ENCODE results near the gene GRB2.
"Not testable (repeated sequence)": the region's sequence is repeated elsewhere in the genome, so short reads cannot be mapped to it uniquely, and the experiment has no call there.

GRB2 gene

DNA sequence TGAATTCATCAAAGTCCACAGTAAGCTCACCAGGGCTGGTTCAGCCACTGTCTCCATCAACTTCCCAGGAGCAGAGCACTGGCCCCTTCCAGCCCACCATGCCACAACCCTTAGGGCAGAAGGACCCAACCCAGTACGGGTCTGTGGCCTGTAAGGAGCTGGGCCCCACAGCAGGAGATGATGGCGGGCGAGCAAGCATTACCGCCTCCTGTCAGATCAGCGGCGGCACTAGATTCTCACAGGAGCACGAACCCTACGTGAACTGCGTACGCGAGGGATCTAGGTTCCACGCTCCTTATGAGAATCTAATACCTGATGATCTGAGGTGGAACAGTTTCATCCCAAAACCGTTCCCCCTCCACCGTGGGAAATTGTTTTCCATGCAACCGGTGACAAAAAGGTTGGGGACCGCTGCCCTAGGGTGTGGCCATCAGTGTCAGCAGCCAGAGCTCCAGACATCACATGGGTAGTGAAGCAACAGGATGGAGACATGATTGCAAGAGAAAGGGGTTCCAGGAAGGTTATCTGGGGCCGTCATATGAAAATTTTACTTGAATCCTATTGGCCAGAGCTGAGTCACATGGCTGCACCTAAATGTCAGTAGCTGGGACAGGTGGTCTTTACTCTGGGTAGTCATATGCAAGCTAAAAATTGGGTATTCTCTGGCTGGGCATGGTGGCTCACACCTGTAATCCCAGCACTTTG lies 103.8 kb downstream of the GRB2 start:
- H3K4me3 ChIP-seq: no peak overlapping the region
- H3K27ac ChIP-seq: no peak overlapping the region

DNA sequence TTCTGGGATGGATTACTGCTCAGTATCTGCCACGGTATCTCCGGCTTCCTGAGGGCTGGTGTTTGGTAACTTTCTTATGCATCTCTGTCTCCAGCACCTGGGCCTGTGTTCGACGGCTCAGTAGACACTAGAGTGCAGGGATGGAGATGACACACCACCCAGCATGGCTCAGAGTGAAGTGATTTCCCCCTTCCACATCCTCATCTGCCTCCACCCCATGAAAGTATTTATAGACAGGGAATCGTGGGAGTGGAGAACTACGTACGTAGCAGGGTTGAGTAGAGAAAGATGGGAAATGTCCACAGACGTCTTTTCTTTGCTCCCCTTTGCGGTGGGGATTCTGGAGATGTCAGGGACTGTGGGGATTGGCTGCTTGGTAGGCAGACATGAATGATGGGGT lies 104.4 kb downstream of the GRB2 start:
- H3K4me3 ChIP-seq: no peak overlapping the region
- peak overlapping the region in 1 of 21 experiments; percentile 23 for H3K27ac ChIP-seq

DNA sequence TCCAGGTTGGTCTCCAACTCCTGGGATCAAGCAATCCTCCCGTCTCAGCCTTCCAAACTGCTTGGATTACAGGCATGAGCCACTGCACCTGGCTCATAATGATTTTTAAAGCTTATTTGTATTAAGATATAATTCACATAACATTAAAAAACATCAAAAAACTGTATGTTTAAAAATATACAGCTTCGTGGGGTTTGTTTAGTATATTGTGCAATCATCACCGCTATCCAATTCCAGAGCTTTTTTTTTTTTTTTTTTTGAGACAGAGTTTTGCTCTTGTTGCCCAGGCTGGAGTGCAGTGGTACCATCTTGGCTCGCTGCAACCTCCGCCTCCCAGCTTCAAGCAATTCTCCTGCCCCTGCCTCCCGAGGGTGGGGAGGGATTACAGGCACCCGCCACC lies 105.2 kb downstream of the GRB2 start:
- H3K4me3 ChIP-seq: no peak overlapping the region
- H3K27ac ChIP-seq: no peak overlapping the region

DNA sequence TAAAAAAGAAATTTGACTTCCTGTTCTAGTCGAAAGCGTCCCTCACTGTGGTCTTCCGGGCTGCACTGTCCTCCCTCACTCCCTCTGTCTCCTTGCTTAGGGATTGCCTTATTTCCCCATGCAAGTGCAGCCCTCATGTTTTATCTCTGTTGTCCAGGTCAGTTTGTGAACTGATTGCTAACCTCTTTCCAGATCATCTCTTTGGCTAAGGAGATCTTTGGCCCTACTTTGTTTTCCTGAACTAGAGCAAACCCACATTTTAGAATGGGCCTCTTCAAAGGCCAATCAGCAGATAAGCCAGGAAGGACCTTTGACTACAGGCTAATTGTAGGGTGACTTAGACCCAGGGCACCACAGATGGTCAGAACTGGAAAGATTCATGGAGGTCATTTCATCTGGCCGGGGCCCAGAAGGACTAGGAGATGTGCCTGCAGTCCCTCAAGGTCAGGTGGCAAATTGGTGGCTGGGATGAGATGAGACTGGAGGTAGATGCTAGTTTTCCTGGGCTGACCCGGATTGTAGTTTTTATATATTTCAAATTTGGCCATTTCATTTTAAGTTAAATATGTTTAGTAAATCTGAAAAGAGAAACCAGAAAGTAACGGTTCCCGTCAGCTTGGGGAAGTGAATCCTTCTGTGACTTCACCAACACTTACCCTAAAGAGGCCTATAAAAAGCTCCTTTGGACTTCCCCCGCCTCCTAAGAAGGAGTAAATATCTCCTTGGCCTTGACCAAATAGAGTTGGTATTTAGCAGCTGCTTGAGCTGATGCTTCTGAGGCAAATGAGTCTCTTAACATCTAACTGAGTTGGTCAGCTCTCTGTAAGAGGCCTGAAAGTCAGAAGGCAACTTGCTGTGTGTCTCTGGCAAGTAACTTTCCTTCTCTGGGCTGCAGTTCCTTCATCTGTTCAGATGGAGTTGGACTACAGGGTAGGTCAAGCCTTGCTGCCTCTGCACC lies 110.0 kb downstream of the GRB2 start:
- Histone ChIP-seq H3K4me3 (no peak overlapping the region), H3K27ac (peak overlapping the region in 20 of 21 experiments; percentile 31 to 82 (median 72))

DNA sequence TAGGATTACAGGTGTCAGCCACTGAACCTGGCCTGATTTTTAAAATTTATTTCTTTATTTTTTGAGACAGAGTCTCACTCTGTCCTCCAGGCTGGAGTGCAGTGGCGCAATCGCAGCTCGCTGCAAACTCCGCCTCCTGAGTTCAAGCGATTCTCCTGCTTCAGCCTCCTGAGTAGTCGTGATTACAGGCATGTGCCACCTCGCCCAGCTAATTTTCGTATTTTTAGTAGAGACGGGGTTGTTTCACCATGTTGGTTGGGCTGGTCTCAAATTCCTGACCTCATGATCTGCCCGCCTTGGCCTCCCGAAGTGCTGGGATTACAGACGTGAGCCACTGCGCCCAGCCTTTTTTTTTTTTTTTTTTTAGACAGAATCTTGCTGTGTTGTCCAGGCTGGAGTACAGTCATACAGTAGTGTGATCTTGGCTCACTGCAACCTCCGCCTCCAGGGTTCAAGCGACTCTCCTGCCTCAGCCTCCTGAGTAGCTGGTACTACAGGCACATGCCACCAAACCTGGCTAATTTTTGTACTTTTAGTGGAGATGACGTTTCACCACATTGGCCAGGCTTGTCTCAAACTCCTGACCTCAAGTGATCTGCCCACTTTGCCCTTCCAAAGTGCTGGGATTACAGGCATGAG lies 112.5 kb downstream of the GRB2 start:
- H3K4me3 ChIP-seq: not testable (repeated sequence)
- peak overlapping the region in 4 of 21 experiments; percentile 29 to 72 (median 54) for H3K27ac ChIP-seq

- peak overlapping the region; percentile 77 to 98 (median 93) for H3K27ac ChIP-seq
- peak overlapping the region; percentile 43 to 87 (median 80) for H3K4me3 ChIP-seq
Measured at GRCh38 chr17:75289832-75290337, 115.6 kb downstream of the GRB2 start.

- Histone ChIP-seq H3K4me3 (peak within 1 kb of the TSS; percentile 43 to 87 (median 80)), H3K27ac (peak within 1 kb of the TSS; percentile 77 to 98 (median 93))
Measured at GRCh38 chr17:75289115-75289831, 116.2 kb downstream of the GRB2 start, which contains the start of gene SLC25A19. SLC25A19 (minus strand) TSS chr17:75289433; CDS start chr17:75286764, 2,669 bp downstream.

GRCh38 chr17:75288770-75289114 lies 116.7 kb downstream of the GRB2 start:
- peak overlapping the region; percentile 8 to 98 (median 91) for H3K27ac ChIP-seq
- H3K4me3 ChIP-seq: peak overlapping the region; percentile 43 to 87 (median 80)

- Histone ChIP-seq H3K4me3 (peak overlapping the region; percentile 43 to 87 (median 80)), H3K27ac (peak overlapping the region in 13 of 21 experiments; percentile 36 to 98 (median 93))
Measured at GRCh38 chr17:75288359-75288758, 117.1 kb downstream of the GRB2 start.

GRCh38 chr17:75287221-75287620 lies 118.3 kb downstream of the GRB2 start:
- Histone ChIP-seq H3K4me3 (no peak overlapping the region), H3K27ac (no peak overlapping the region)

GRCh38 chr17:75285123-75285522 lies 120.4 kb downstream of the GRB2 start:
- Histone ChIP-seq H3K4me3 (no peak overlapping the region), H3K27ac (no peak overlapping the region)

DNA sequence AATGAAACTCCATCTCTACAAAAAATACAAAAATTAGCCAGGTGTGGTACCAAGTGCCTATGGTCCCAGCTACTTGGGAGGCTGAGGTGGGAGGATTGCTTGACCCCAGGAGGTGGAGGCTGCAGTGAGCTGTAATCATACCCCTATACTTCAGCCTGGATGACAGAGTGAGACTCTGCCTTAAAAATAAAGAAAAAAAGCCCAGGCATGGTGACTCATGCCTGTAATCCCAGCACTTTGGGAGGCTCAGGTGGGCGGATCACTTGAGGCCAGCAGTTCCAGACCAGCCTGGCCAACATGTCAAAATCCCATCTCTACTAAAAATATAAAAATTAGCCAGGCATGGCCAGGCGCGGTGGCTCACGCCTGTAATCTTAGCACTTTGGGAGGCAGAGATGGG lies 125.3 kb downstream of the GRB2 start:
- not testable (repeated sequence) for H3K27ac ChIP-seq

GRCh38 chr17:75277664-75278071 lies 127.8 kb downstream of the GRB2 start:
- H3K27ac ChIP-seq: peak overlapping the region in 3 of 21 experiments; percentile 6 to 49 (median 24)
- no peak overlapping the region for H3K4me3 ChIP-seq

More for the DNA sequence above, 125.3 kb downstream of the GRB2 start:
- not testable (repeated sequence) for H3K4me3 ChIP-seq

DNA sequence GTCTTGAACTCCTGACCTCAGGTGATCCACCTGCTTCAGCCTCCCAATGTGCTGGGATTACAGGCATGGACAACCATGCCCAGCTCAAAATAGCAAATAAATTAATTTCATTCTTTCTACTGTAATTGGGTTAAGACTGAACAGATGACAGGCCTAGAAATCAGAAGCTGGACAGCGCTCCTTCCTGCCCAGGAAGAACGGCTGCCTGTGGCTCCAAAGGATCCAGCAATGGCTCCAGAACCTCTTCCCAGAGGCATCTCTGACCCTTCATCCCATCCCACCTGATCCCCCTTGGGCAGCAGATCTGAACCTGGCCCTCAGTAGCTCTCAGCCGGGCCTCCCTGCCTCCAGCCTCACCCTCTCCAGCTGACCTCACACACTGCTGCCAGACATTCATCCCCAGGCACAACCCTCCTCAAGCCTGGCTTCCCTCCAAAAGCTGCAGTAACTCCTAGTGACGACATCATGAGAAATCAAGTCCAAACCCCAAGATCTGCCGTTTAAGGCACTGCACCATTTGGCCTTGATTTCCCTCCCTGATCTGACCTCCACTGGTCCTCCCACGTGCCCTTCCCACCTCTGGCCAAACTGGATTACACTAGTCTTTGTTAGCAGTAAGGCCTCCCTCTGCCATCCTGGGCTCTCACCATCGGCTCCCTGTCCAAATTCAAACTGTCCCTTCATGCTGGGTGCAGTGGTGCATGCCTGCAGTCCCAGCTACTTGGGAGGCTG lies 131.3 kb downstream of the GRB2 start:
- no peak overlapping the region for H3K4me3 ChIP-seq

GRCh38 chr17:75272848-75273184 lies 132.7 kb downstream of the GRB2 start:
- Histone ChIP-seq H3K4me3 (no peak overlapping the region), H3K27ac (peak overlapping the region in 4 of 21 experiments; percentile 2 to 96 (median 90))

More for the DNA sequence above, 131.3 kb downstream of the GRB2 start:
- H3K27ac ChIP-seq: no peak overlapping the region

DNA sequence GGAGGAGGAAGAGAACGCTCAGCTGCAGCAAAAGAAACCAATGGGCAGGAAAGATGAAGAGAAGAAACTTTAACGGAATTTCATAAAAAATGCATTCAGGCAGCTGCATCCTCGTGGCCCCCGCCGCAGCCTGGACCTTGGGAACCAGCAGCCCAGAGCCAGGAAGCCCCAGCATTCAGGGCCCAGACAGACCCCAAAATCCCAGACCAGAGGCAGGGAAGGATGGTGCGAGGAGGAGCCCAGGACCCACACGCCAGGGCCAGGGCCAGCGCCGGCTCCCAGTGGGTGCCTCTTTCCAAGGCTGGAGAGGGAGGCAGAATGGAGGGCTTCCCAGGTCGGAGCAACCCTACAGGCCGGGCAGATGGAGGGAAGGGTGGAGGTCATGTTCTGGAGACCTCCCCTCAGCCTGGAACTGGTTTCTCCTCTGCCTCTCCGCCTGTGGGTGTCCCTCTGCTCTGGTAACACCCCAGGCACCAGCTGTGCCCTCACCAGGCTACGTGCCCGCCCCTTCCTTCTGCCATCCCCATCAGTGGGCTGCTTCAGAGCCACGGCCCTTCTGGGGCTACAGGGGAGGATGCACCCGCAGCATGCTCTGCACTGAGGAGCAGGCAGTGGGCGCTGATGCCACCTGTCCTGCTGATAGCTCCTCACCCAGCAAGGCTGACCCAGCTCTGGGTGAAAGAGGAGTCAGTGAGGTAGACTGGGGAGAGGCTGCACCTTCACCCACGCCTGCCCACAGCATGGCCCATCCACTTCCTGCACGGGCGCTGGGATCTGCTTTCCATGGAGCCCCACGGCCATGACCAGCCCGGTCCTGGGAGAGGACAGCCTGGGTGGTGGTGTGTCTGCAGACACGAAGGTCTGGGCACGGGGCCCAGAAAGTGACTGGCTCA lies 133.3 kb downstream of the GRB2 start:
- Histone ChIP-seq H3K4me3 (peak overlapping the region; percentile 67 to 95 (median 84)), H3K27ac (peak overlapping the region in 19 of 21 experiments; percentile 2 to 97 (median 87))

DNA sequence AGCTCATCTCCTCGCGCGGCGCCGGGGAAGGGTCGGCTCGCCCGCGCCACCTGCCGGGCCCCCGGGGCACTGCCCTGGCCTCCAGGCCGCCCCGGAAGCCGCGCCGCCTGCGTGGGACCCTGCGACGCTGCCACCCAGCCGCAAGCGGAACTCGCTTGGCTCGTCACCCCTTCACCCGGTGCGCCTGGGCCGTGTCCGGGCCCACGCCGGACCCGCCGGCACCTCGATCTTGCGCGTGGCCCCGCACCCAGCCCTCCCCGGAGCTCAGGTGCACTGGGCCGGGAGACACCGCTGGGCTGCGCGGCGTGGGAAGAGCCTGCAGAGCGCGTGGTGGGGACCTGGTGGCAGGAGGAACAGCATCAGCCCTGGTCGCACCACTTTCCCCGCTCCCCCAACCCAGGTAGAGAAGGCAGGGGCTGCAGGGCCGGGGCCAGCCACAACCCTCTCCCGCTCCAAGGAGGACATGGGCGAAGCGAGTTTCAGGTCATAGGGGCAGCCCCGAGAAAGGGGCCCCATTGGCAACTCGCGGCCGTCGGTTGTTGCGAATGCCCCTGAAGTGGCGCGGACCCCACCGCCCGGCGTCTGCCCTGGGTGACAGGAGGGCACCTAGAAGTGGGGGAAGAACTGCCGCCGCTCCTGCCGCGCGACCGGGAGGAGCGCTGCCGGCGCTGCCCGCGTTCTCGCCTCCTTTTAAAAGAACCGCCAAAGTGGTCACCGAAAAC lies 134.1 kb downstream of the GRB2 start:
- H3K27ac ChIP-seq: peak overlapping the region in 20 of 21 experiments; percentile 53 to 97 (median 87)
- H3K4me3 ChIP-seq: peak overlapping the region; percentile 67 to 95 (median 84)

Measured in skin epidermis (tissue), 12 donors.